ENCODE data around the gene ST3GAL3.
"Not testable (repeated sequence)": the region's sequence is repeated elsewhere in the genome, so short reads cannot be mapped to it uniquely, and the experiment has no call there.

The ST3GAL3 gene

GRCh38 chr1:43703836-43704235 lies 3.5 kb upstream of the ST3GAL3 start:
- DNase-seq (ENCODE audit: low read depth, low spot score) = no peak

DNA sequence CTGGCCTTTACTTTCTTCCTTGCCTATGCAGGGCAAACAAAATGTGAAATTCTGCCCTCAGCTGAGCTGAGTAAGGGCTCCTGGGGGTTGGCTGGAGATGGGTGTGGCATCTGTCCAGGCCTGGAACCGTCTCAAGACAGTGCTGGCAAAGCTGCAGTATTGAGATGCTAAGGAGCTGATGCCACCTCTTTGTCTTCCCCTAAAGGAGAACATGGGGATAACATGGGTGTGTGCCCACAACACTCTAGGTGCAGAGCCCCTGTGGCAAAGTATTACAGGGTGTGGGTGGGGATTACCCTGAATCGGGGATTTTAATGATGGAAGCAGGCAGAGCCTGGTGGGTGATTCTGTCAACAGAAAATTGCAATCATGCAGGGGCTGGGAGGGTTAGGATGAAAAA lies 2.5 kb upstream of the ST3GAL3 start:
- DNase-seq (ENCODE audit: low read depth, low spot score) = no peak

- DNase-seq (ENCODE audit: low read depth, low spot score) = no peak
Measured at GRCh38 chr1:43705334-43705733, 2.0 kb upstream of the ST3GAL3 start.

GRCh38 chr1:43705982-43706597 lies 1.2 kb upstream of the ST3GAL3 start:
- DNase-seq (ENCODE audit: low read depth, low spot score) = no peak

GRCh38 chr1:43706598-43707189 lies 642 bp upstream of the ST3GAL3 start:
- DNase-seq (ENCODE audit: low read depth, low spot score) = no peak

GRCh38 chr1:43708002-43708410 lies 670 bp downstream of the ST3GAL3 start:
- no peak for DNase-seq (ENCODE audit: low read depth, low spot score)

- no peak for DNase-seq (ENCODE audit: low read depth, low spot score)
Measured at GRCh38 chr1:43711049-43711448, 3.7 kb downstream of the ST3GAL3 start.

DNA sequence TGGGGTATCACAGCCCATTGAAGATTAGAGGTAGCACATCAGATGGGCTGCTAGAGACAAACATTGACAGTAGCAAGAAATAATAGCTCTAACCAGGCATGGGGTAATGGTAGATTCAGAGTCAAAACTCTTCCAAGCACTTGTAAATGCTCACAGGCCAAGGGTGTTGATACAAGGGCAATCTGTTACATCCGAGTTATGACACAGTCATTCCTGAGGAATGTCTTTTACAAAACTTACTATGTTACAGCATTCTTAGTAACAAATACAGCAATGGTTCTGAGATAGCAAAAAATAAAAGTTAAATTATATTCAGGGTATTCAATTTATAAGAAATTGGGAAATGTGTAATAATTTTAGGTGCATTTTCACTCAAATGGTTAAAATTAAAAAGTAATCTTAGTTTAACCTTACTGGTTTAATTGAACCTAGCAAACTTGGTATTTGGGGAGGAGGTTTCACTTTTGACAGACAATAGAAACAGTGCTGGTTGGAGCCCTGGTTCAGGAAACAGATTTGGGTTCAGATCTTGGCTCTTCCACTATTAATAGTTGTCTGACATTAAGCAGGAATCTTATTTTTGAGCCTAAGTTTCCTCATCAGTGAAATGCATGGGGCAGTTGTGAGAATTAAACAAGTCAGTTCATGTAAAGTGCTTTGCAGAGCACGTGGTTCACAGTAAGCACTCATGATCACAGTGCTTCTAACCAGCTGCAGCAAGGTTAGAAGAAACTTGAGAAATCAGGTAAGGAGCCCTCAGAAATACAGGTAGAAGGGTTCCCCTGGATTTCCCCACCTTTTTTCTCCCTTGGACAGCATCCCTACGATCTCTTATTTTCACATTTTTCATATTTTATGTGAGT lies 4.4 kb downstream of the ST3GAL3 start:
- DNase-seq (ENCODE audit: low read depth, low spot score) = no peak

GRCh38 chr1:43716559-43717281 lies 9.4 kb downstream of the ST3GAL3 start:
- no peak for DNase-seq (ENCODE audit: low read depth, low spot score)

GRCh38 chr1:43719063-43719462 lies 11.7 kb downstream of the ST3GAL3 start:
- DNase-seq (ENCODE audit: low read depth, low spot score) = no peak

DNA sequence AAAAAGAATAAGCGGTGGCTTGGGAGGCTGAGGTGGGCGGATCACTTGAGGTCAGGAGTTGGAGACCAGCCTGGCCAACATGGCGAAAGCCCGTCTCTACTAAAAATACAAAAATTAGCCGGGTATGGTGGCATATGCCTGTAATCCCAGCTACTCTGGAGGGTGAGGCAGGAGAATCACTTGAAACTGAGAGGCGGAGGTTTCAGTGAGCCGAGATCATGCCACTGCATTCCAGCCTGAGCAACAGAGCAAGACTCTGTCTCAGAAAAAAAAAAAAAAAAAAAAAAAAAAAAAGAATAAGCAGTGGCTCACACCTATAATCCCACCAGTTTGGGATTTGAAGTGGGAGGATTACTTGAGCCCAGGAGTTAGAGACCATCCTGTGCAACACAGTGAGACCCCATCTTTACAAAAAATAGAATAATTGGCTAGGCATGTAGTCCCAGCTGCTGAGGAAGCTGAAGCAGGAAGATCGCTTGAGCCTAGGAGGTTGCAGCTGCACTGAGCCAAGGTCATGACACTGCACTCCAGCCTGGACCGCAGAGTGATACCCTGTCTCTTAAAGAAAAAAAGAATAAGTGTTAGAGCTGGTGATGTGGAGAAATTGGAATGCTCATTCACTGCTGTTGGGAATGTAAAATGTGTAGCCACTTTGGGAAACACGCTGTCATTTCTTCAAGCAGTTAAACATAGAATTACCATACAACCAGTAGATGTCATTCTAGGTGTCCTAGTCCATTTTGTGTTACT lies 12.5 kb downstream of the ST3GAL3 start:
- DNase-seq (ENCODE audit: low read depth, low spot score) = not testable (repeated sequence)

- DNase-seq (ENCODE audit: low read depth, low spot score) = no peak
Measured at GRCh38 chr1:43722810-43723209, 15.5 kb downstream of the ST3GAL3 start.

DNA sequence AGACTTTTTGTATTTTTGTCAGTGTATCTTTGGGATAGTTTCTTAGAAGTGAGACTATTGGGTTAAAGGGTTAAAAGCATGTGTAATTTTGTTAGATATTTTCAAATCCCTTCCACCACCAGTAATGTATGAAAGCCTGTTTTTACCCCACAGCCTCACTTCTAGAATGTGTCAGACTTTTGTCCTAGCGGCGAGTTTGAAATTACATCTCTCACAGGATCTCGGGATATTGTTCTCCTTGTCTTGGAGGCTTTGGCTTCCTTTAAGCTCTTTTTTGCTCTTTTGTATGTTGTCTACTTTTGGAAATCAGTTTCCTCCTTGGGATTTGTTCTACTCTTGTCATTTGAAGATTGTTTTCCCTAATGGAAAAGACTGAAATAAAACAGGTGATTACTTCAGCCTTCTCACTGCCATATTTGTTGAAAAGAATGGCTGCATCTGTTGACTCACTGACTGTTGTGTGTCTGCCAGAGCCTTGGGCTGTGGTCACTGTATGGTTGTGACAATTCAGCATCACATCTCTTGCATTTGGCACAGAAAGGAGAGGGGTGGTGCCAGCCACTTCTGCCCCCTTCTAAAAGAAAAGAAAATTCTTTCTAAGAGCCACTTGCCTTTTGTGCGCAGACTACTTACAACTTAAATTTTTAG lies 22.6 kb downstream of the ST3GAL3 start:
- DNase-seq (ENCODE audit: low read depth, low spot score) = no peak

GRCh38 chr1:43731867-43732531 lies 24.7 kb downstream of the ST3GAL3 start:
- no peak for DNase-seq (ENCODE audit: low read depth, low spot score)

GRCh38 chr1:43736819-43737218 lies 29.5 kb downstream of the ST3GAL3 start:
- no peak for DNase-seq (ENCODE audit: low read depth, low spot score)

DNA sequence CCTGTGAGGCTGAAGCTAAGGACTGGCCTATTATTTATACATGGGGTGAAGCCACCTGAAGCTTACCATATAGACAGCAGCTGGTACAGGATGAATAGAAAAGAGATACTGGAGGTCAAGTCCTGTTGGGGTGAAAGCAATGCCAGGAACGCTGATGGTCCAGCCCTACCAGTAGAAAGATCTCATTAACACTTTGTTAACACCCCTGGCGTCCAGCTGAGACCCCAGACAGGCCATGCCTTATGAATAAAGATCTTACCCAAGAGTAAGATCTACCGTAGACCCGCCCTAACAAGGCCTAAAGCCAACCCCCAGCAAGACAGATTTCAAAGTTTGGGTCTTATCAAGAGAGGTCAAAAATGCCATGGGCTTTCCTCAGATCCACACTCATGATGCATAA lies 34.7 kb downstream of the ST3GAL3 start:
- no peak for DNase-seq (ENCODE audit: low read depth, low spot score)

- DNase-seq (ENCODE audit: low read depth, low spot score) = no peak
Measured at GRCh38 chr1:43743206-43743605, 35.9 kb downstream of the ST3GAL3 start.

GRCh38 chr1:43747736-43748135 lies 40.4 kb downstream of the ST3GAL3 start:
- no peak for DNase-seq (ENCODE audit: low read depth, low spot score)

GRCh38 chr1:43750083-43750482 lies 42.7 kb downstream of the ST3GAL3 start:
- no peak for DNase-seq (ENCODE audit: low read depth, low spot score)

DNA sequence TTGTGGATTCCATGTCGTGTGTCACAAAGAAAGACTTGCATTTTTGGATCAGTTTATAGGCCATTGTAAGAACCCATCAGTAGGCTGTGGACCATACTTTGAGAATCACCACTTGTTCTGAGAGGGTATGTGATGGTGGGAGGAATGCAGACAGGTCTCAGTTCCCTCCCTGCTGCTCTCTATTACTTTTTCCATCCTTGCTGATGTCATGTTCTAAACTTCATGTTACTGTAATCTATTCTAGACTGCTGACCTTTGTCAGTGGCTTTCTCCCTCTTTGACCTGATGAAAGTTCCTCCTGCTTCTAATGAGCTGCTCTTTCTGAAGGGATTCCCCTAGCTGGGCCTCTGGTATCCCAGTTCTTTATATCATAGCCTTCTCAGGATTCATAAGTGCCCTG lies 46.1 kb downstream of the ST3GAL3 start:
- DNase-seq (ENCODE audit: low read depth, low spot score) = no peak
